ENCODE results near the gene MS4A6E.

GRCh38 chr11:60316317-60316716 lies 10.7 kb upstream of the MS4A6E start:
- no peak for TF ChIP-seq CTCF (IDR thresholded peaks at IDR 0.05)
- TF ChIP-seq POLR2A (IDR thresholded peaks at IDR 0.05): no peak
- TF ChIP-seq EP300 (IDR thresholded peaks at IDR 0.05): no peak

All from ovary (tissue), 3 donors.